GM21717 (cell line): ENCODE data around the gene CERS6.
"Not testable (repeated sequence)": the region's sequence is repeated elsewhere in the genome, so short reads cannot be mapped to it uniquely, and the experiment has no call there.

Source experiments
- ATAC-seq: cut with Tn5 transposase; IDR thresholded peaks from one replicate; pipeline ENCODE4 v1.9.1; 2021; ENCODE audit warnings: mild to moderate bottlenecking, moderate library complexity; ENCODE audit not compliant: unreplicated experiment

The CERS6 gene

GRCh38 chr2:168466834-168467565 lies 10.9 kb downstream of the CERS6 start:
- ATAC-seq, result no peak

GRCh38 chr2:168467729-168468128 lies 11.7 kb downstream of the CERS6 start:
- no peak for ATAC-seq

- ATAC-seq, result no peak
Measured at GRCh38 chr2:168468354-168468753, 12.3 kb downstream of the CERS6 start.

GRCh38 chr2:168469281-168469988 lies 13.4 kb downstream of the CERS6 start:
- peak; percentile 71 for ATAC-seq

- ATAC-seq, result no peak
Measured at GRCh38 chr2:168470320-168471162, 14.5 kb downstream of the CERS6 start.

- no peak for ATAC-seq
Measured at GRCh38 chr2:168471163-168471475, 15.0 kb downstream of the CERS6 start.

- ATAC-seq, result no peak
Measured at GRCh38 chr2:168475636-168476035, 19.6 kb downstream of the CERS6 start.

- ATAC-seq, result no peak
Measured at GRCh38 chr2:168478206-168478605, 22.1 kb downstream of the CERS6 start.

- no peak for ATAC-seq
Measured at GRCh38 chr2:168480356-168480755, 24.3 kb downstream of the CERS6 start.

- no peak for ATAC-seq
Measured at GRCh38 chr2:168480825-168481585, 24.9 kb downstream of the CERS6 start.

GRCh38 chr2:168482269-168482668 lies 26.2 kb downstream of the CERS6 start:
- no peak for ATAC-seq

- ATAC-seq, result no peak
Measured at GRCh38 chr2:168482952-168483831, 27.1 kb downstream of the CERS6 start.

- ATAC-seq, result no peak
Measured at GRCh38 chr2:168486477-168486876, 30.4 kb downstream of the CERS6 start.

GRCh38 chr2:168490015-168490874 lies 34.2 kb downstream of the CERS6 start:
- peak; percentile 95 for ATAC-seq

- ATAC-seq, result peak; percentile 22
Measured at GRCh38 chr2:168490946-168491605, 35.0 kb downstream of the CERS6 start.

GRCh38 chr2:168491728-168492127 lies 35.7 kb downstream of the CERS6 start:
- ATAC-seq, result not testable (repeated sequence)

GRCh38 chr2:168493219-168493618 lies 37.1 kb downstream of the CERS6 start:
- ATAC-seq, result not testable (repeated sequence)

GRCh38 chr2:168494190-168494711 lies 38.2 kb downstream of the CERS6 start:
- ATAC-seq, result no peak
